Upper lobe of left lung (tissue), 6 donors: ENCODE results near the gene SWAP70. TPM values are rescaled to one million over a fixed set of nuclear protein-coding genes. Genes with fewer than 3 reads are reported as not detected.
"Not testable (repeated sequence)": the region's sequence is repeated elsewhere in the genome, so short reads cannot be mapped to it uniquely, and the experiment has no call there.

Experiments used
- ATAC-seq, 2 donors: fragments of 200-7000 bp; cut with Tn5 transposase; one replicate each; pipeline ENCODE4 v1.9.1; 2022; ENCODE audit warnings: mild to moderate bottlenecking in 2 of 2, moderate library complexity in 2 of 2; ENCODE audit not compliant: low FRiP score in 2 of 2
- DNase-seq, 2 donors: peaks; one replicate each; pipeline ENCODE4 v3.0.0-alpha.2; 2019 to 2020
- H3K27ac ChIP-seq, 4 donors: fragments of 200-600 bp; sonication (generic); one replicate each; pipeline ENCODE4 v1.5.1; 2016 to 2019
- H3K27me3 ChIP-seq, 4 donors: fragments of 200-600 bp; sonication (generic); one replicate each; pipeline ENCODE4 v1.5.1; 2017 to 2019
- H3K36me3 ChIP-seq, 4 donors: fragments of 200-600 bp; sonication (generic); one replicate each; pipeline ENCODE4 v1.5.1; 2016 to 2019
- H3K4me1 ChIP-seq, 4 donors: fragments of 200-600 bp; sonication (generic); one replicate each; pipeline ENCODE4 v1.5.1; 2018 to 2019
- H3K4me3 ChIP-seq, 4 donors: fragments of 200-600 bp; sonication (generic); one replicate each; pipeline ENCODE4 v1.5.1; 2017 to 2019; ENCODE audit warnings: mild to moderate bottlenecking in 2 of 4, moderate library complexity in 1 of 4
- H3K9me3 ChIP-seq, 4 donors: fragments of 200-600 bp; sonication (generic); one replicate each; pipeline ENCODE4 v1.5.1; 2018 to 2019
- EP300 ChIP-seq, 4 donors: sonication (generic); formaldehyde crosslinking; IDR thresholded peaks; one replicate each; pipeline ENCODE4 v1.5.1; 2017; ENCODE audit warnings: antibody characterized with exemption in 4 of 4, control low read depth in 2 of 4
- POLR2A ChIP-seq, 4 donors: fragments of 450-650 bp; IDR thresholded peaks; one replicate each; pipeline ENCODE4 v1.5.1; 2016 to 2017; ENCODE audit warnings: antibody characterized with exemption in 4 of 4, mild to moderate bottlenecking in 2 of 4
- POLR2AphosphoS5 ChIP-seq, 2 donors: sonication (generic); formaldehyde crosslinking; IDR thresholded peaks; one replicate each; pipeline ENCODE4 v1.5.1; 2017; ENCODE audit warnings: antibody characterized with exemption in 2 of 2
- WGBS, 2 donors: methylation state at CpG; one replicate each; pipeline ENCODE4 v1.1.5; 2017 to 2018; 5-methylcytosine and 5-hydroxymethylcytosine counted together
- total RNA-seq, 6 donors: library from RNA; depleted of rRNA in 4 of 6; stranded (reverse); fragments of >200 nt in 4 of 6; gene quantifications; one replicate each; pipeline versions ENCODE4 v1.1.0 to v1.2.1, GENCODE V29; 2016 to 2021
- TF ChIP-seq, protein P1 (sequence below), 6 experiments: fragments of 450-650 bp in 4 of 6; fragments of 200-600 bp in 2 of 6; sonication (generic) in 2 of 6; IDR thresholded peaks; one replicate each; pipeline ENCODE4 v1.5.1; 2016 to 2019; ENCODE audit warnings: antibody characterized with exemption in 6 of 6
- donor health status: DM: no; HTN: no; CAD: no; lungs with moderate emphysema.
- donor health status: DM: no; HTN: yes; CAD: no; lungs with severe emphysema.

The SWAP70 gene
- total RNA-seq, 6 donors from 2014 or later = 31.4 to 80.4 (median 50.2) TPM

DNA sequence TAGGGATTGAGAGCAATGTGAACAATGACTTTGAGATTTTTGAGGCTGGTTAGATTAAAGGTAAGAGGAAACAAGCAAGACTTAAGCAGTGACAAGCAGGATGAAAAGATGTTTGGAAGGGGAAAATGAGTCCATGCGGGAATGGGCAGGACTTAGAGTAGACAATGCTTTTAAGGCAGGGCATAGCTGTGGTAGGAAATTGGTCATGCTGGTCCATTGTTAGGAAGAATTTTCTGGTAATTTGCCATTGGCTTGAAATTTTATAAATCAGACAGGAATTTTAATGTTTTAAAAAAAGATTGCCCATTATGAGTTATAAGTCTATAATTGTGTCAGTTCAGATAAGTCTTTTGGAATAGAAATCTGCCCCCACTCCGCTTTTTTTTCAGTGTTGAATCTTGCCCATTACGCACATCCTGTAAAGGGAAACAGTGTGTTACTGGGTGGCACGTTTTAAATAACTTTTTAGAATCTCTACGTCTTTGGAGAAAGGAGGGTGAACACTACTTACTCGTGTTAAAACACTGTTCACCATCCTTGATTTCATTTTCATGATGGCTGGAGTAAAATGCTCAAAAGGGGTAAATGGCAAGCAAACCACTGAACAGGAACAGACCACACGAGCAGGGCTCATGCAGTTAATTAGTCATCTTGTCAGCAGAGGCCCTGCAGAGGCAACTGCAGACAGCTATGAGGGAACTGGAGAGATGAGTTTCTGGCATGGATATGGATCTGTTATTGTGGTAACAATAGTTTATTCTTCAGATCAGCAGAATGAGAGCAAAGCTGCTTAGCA is 25.0 kb downstream of the SWAP70 start:
- 38 to 42% methylated on average over 7 of the region's 7 CpGs for WGBS, 2 donors
- H3K36me3 ChIP-seq = peaks cover 0 to 4% (median 0%) of the 10 kb centered on the region in 4 donors
- ATAC-seq (peak; percentile 70 to 72), DNase-seq (no peak)
- no peaks in the 10 kb centered on the region for H3K27me3 ChIP-seq
- H3K4me1 ChIP-seq = peaks cover 25 to 45% (median 28%) of the 10 kb centered on the region in 4 donors
- peak overlapping the region; percentile 75 to 90 (median 82) for H3K27ac ChIP-seq
- H3K4me3 ChIP-seq = no peak overlapping the region
- H3K9me3 ChIP-seq = no peaks in the 10 kb centered on the region
- TF ChIP-seq POLR2A (IDR thresholded peaks at IDR 0.05) = no peak
- peak in 2 of 4 donors; percentile 69 to 78 for TF ChIP-seq EP300 (IDR thresholded peaks at IDR 0.05)
- TF ChIP-seq POLR2AphosphoS5 (IDR thresholded peaks at IDR 0.05) = peak in 1 of 2 donors; percentile 49
- TF ChIP-seq, protein P1, sequence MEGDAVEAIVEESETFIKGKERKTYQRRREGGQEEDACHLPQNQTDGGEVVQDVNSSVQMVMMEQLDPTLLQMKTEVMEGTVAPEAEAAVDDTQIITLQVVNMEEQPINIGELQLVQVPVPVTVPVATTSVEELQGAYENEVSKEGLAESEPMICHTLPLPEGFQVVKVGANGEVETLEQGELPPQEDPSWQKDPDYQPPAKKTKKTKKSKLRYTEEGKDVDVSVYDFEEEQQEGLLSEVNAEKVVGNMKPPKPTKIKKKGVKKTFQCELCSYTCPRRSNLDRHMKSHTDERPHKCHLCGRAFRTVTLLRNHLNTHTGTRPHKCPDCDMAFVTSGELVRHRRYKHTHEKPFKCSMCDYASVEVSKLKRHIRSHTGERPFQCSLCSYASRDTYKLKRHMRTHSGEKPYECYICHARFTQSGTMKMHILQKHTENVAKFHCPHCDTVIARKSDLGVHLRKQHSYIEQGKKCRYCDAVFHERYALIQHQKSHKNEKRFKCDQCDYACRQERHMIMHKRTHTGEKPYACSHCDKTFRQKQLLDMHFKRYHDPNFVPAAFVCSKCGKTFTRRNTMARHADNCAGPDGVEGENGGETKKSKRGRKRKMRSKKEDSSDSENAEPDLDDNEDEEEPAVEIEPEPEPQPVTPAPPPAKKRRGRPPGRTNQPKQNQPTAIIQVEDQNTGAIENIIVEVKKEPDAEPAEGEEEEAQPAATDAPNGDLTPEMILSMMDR (IDR thresholded peaks at IDR 0.05) = no peak

DNA sequence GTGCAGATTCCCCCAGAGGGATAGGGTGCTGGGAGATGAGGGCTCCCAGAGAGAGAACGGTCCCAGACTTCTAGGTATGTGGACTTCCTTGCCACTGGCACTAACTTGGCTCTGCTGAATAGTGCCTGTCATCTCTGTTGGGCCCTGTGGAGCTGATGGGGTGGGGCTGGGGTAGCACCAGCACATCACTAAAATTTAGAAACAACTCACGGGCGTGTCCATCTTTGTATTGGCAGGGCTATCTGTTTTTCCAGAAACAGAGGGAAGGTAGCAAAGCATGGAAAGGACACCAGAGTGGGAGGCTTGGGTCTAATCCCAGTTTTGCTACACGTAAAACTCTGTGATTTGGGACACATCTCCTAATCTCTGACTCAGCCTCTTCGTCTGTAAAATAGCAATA is 25.8 kb downstream of the SWAP70 start:
- Histone ChIP-seq H3K27me3 (no peaks in the 10 kb centered on the region), H3K9me3 (no peaks in the 10 kb centered on the region), H3K27ac (peak overlapping the region; percentile 75 to 90 (median 82)), H3K4me3 (no peak overlapping the region), H3K4me1 (peaks cover 25 to 45% (median 28%) of the 10 kb centered on the region in 4 donors), H3K36me3 (peaks cover 0 to 10% (median 1%) of the 10 kb centered on the region in 4 donors)
- DNase-seq = no peak
- peak in 1 of 2 donors; percentile 79 for ATAC-seq
- WGBS, 2 donors = 66 to 80% methylated on average over 5 of the region's 5 CpGs
- TF ChIP-seq POLR2A (IDR thresholded peaks at IDR 0.05) (no peak), POLR2AphosphoS5 (IDR thresholded peaks at IDR 0.05) (no peak), EP300 (IDR thresholded peaks at IDR 0.05) (no peak)
- TF ChIP-seq, protein P1 (IDR thresholded peaks at IDR 0.05) = no peak

DNA sequence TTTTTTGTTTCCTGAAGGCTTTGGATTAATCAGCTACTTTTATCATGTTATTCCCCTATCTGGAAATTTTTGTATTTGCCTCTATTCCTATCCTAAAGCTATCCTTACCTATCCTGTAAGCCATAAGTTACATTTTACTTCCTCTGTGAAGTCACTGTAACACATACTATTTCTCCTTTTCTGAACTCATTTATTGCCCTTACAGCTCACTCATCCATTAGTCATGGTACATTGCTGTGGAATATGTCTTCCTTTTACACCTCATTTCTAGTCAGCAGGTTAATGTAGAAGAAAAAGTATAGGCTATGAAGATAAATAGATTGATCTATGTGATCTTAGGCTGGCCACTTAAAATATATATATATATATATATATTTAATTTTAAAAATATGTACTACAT is 28.0 kb downstream of the SWAP70 start:
- ATAC-seq (no peak), DNase-seq (no peak)
- TF ChIP-seq POLR2A (IDR thresholded peaks at IDR 0.05) (no peak), POLR2AphosphoS5 (IDR thresholded peaks at IDR 0.05) (no peak)
- H3K9me3 ChIP-seq = no peaks in the 10 kb centered on the region
- no peak overlapping the region for H3K4me3 ChIP-seq
- no peaks in the 10 kb centered on the region for H3K27me3 ChIP-seq
- peak overlapping the region in 3 of 4 donors; percentile 23 to 90 (median 87) for H3K27ac ChIP-seq
- H3K36me3 ChIP-seq = peaks cover 5 to 24% (median 11%) of the 10 kb centered on the region in 4 donors
- H3K4me1 ChIP-seq = peaks cover 25 to 44% (median 28%) of the 10 kb centered on the region in 4 donors

DNA sequence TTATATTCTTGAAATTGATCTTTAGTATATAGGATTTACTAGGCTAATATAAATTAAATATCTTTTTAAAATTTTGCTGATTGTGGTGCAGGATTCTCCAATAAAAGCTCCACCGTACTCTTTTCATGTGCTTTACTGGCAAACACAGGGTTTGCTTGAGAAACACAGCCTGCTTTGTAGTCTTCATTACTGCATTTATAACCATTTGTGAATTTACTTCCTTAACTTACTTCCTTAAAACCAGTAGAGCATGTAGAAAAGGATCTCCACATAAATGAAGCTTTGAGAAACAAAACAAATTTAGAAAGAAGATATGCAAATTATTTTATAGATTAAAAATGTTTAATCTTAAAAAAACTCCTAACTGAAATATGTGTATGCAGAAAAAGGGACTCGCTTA is 28.8 kb downstream of the SWAP70 start:
- no peaks in the 10 kb centered on the region for H3K27me3 ChIP-seq
- no peak for TF ChIP-seq POLR2A (IDR thresholded peaks at IDR 0.05)
- TF ChIP-seq, protein P1 (IDR thresholded peaks at IDR 0.05) = no peak
- TF ChIP-seq EP300 (IDR thresholded peaks at IDR 0.05) = no peak
- TF ChIP-seq POLR2AphosphoS5 (IDR thresholded peaks at IDR 0.05) = no peak
- no peak overlapping the region for H3K4me3 ChIP-seq
- H3K4me1 ChIP-seq = peaks cover 25 to 41% (median 27%) of the 10 kb centered on the region in 4 donors
- H3K27ac ChIP-seq = peak overlapping the region in 2 of 4 donors; percentile 87 to 90
- no peaks in the 10 kb centered on the region for H3K9me3 ChIP-seq
- no peak for DNase-seq
- WGBS, 2 donors = 52 to 68% methylated on average over 2 of the region's 2 CpGs
- peaks cover 5 to 31% (median 12%) of the 10 kb centered on the region in 4 donors for H3K36me3 ChIP-seq
- ATAC-seq = no peak

DNA sequence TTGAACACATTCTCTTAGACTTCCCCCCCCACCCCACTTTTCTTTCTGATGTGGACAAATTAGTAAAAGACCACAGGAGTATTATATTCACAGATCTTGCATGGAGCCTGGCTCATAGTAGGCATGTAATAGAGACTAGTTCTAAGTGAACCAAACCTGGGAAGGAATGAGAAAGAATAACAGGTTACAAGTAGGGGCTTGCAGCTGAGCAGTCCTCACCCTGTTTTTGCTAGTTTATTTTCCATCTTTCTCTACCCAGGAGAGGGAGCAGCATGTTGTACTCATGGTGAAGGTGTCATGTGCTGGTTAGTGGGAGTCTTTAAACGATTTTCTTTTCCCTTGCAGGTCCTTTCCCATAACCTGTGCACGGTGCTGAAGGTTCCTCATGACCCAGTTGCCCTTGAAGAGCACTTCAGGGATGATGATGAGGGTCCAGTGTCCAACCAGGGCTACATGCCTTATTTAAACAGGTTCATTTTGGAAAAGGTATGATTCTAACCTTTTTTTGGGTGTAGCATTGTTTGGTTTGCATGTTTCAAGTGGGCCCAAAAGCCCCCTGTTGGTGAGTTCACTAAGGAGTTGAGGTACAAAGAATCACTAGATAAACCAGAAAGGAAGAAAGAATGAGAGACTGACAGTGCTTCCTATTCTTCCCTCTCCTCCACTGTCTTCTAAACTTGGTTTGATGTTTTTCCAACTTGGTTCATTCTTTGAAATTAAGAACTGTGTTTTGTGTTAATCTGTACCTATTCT is 30.1 kb downstream of the SWAP70 start:
- DNase-seq = no peak
- Histone ChIP-seq H3K9me3 (no peaks in the 10 kb centered on the region), H3K27me3 (no peaks in the 10 kb centered on the region), H3K4me3 (no peak overlapping the region), H3K36me3 (peaks cover 5 to 39% (median 13%) of the 10 kb centered on the region in 4 donors), H3K4me1 (peaks cover 15 to 29% (median 18%) of the 10 kb centered on the region in 4 donors), H3K27ac (peak overlapping the region in 2 of 4 donors; percentile 34 to 87)
- no peak for ATAC-seq
- TF ChIP-seq, protein P1 (IDR thresholded peaks at IDR 0.05) = no peak
- TF ChIP-seq EP300 (IDR thresholded peaks at IDR 0.05) (no peak), POLR2A (IDR thresholded peaks at IDR 0.05) (no peak), POLR2AphosphoS5 (IDR thresholded peaks at IDR 0.05) (no peak)
- 68 to 73% methylated on average over 2 of the region's 2 CpGs for whole genome bisulfite sequencing, 2 donors

DNA sequence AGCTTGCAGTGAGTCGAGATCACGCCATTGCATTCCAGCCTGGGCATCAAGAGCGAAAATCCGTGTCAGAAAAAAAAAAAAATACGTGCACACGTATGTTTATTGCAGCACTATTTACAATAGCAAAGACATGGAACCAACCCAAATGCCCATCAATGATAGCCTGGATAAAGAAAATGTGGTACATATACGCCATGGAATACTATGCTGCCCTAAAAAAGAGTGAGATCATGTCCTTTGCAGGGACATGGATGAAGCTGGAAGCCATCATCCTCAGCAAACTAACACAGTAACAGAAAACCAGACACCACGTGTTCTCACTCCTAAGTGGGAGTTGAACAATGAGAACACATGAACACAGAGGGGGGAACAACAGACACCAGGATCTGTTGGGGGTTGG is 31.4 kb downstream of the SWAP70 start:
- not testable (repeated sequence) for H3K27ac ChIP-seq, H3K9me3 ChIP-seq, ATAC-seq, H3K27me3 ChIP-seq, H3K4me3 ChIP-seq, DNase-seq
- WGBS, 2 donors = 97% methylated on average over 8 of the region's 8 CpGs
- peaks cover 5 to 20% (median 9%) of the 10 kb centered on the region in 4 donors for H3K4me1 ChIP-seq
- peaks cover 5 to 39% (median 13%) of the 10 kb centered on the region in 4 donors for H3K36me3 ChIP-seq
